NCI-H1694 treated with DMSO at 0.1 percent for 48 hours (cell line): ENCODE measurements around the gene ZNF419.

Source experiments
- DNase-seq: peaks from one replicate; lab custom pipeline; 2025; lab: John Stamatoyannopoulos, UW

The ZNF419 gene

GRCh38 chr19:57537953-57538547, 50.5 kb downstream of the ZNF419 start:
- DNase-seq: no peak
